Muscle of leg (tissue), 11 donors: ENCODE data around the gene SDHAF1. TPM values are rescaled to one million over a fixed set of nuclear protein-coding genes. Genes with fewer than 3 reads are reported as not detected.

Experiments used
- DNase-seq: peaks from one replicate; pipeline ENCODE4 v3.0.0; 2013
- H3K27ac ChIP-seq: one replicate; pipeline ENCODE4 v1.5.1; 2013; ENCODE audit warnings: mild to moderate bottlenecking, low read length, control low read depth
- H3K27me3 ChIP-seq: one replicate; pipeline ENCODE4 v1.6.1; 2013; ENCODE audit warnings: low read length; ENCODE audit not compliant: control insufficient read depth, insufficient read depth
- H3K36me3 ChIP-seq: one replicate; pipeline ENCODE4 v1.6.1; 2013; ENCODE audit warnings: low read length; ENCODE audit not compliant: control insufficient read depth, insufficient read depth
- H3K4me1 ChIP-seq: one replicate; pipeline ENCODE4 v1.6.1; 2013; ENCODE audit warnings: low read length; ENCODE audit not compliant: control insufficient read depth, insufficient read depth
- H3K4me3 ChIP-seq: one replicate; pipeline ENCODE4 v1.5.1; 2013; ENCODE audit warnings: low read length, control low read depth
- H3K9me3 ChIP-seq: replicated peaks from 2 replicates; pipeline ENCODE4 v1.6.1; 2013; ENCODE audit warnings: low read depth, low read length; ENCODE audit not compliant: control insufficient read depth
- whole genome bisulfite sequencing: methylation state at CpG from one replicate; pipeline ENCODE4 v1.1.5; 2013; ENCODE audit warnings: missing lambda C conversion rate; ENCODE audit not compliant: insufficient coverage; 5-methylcytosine and 5-hydroxymethylcytosine counted together
- polyA plus RNA-seq, 8 donors: library from polyadenylated mRNA; unstranded; fragments of 120-200 nt; gene quantifications; one replicate each; pipeline versions ENCODE4 v1.2.1 to v1.2.3, GENCODE V29; 2013; ENCODE audit warnings: inconsistent platforms in 1 of 8, low replicate concordance in 1 of 8; ENCODE audit not compliant: insufficient read length in 8 of 8, insufficient read depth in 1 of 8
- total RNA-seq: library from RNA; stranded (reverse); fragments of 120-200 nt; gene quantifications from one replicate; pipeline ENCODE4 v1.2.4, GENCODE V29; 2013

SDHAF1 gene
- total and polyA plus RNA-seq, 9 donors: 10.9 to 18.7 (median 13.1) TPM

DNA sequence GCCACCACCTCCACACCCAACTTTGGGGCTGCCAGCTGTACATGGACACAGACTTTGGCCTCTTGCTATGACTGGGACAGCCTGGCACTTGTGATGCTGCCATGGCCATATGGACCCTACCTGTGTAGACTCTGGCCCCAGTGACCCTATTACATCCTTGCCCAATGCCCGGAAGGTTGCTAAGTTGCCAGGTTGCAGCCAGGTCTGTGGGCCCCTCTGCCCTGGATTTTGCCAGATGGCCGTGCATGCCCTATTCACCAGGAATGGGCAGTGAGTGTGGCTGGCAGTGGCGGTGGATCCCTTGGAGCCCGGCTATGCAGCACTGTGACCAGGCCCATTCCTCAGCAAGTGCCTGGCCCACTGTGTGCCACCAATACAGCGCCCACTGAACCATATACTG lies 8.9 kb upstream of the SDHAF1 start:
- DNase-seq: no peak
- peaks cover 35% of the 10 kb centered on the region for H3K27me3 ChIP-seq
- H3K4me3 ChIP-seq: no peak overlapping the region
- 76% methylated on average over 5 of the region's 5 CpGs for WGBS
- no peak overlapping the region for H3K27ac ChIP-seq
- no peaks in the 10 kb centered on the region for H3K9me3 ChIP-seq
- peaks cover 6% of the 10 kb centered on the region for H3K4me1 ChIP-seq
- no peaks in the 10 kb centered on the region for H3K36me3 ChIP-seq

GRCh38 chr19:35986664-35987570 lies 8.1 kb upstream of the SDHAF1 start:
- Histone ChIP-seq H3K9me3 (no peaks in the 10 kb centered on the region), H3K27me3 (peaks cover 35% of the 10 kb centered on the region), H3K27ac (no peak overlapping the region), H3K4me3 (peak overlapping the region; percentile 13), H3K4me1 (peaks cover 6% of the 10 kb centered on the region), H3K36me3 (no peaks in the 10 kb centered on the region)
- 4% methylated on average over 52 of the region's 54 CpGs for WGBS
- DNase-seq: no peak

DNA sequence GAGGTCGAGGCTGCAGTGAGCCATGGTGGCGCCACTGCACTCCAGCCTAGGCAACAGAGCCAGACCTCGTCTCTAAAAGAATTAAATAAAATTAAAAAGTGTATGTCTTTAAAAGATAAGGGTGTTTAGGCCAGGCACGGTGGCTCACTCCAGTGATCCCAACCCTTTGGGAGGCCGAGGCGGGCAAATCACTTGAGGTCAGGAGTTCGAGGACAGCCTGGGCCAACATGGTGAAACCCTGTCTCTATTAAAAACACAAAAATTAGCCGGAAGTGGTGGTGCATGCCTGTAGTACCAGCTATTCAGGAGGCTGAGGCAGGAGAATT lies 7.5 kb upstream of the SDHAF1 start:
- no peak overlapping the region for H3K27ac ChIP-seq
- peaks cover 35% of the 10 kb centered on the region for H3K27me3 ChIP-seq
- no peaks in the 10 kb centered on the region for H3K36me3 ChIP-seq
- no CpG with 5 or more reads among the region's 8 CpGs for WGBS
- H3K4me3 ChIP-seq: no peak overlapping the region
- peaks cover 6% of the 10 kb centered on the region for H3K4me1 ChIP-seq
- H3K9me3 ChIP-seq: no peaks in the 10 kb centered on the region
- no peak for DNase-seq

- DNase-seq: no peak
- H3K9me3 ChIP-seq: no peaks in the 10 kb centered on the region
- H3K36me3 ChIP-seq: no peaks in the 10 kb centered on the region
- no peak overlapping the region for H3K4me3 ChIP-seq
- H3K27me3 ChIP-seq: peaks cover 35% of the 10 kb centered on the region
- H3K4me1 ChIP-seq: peaks cover 6% of the 10 kb centered on the region
- no CpG with 5 or more reads among the region's 3 CpGs for WGBS
- no peak overlapping the region for H3K27ac ChIP-seq
Measured at GRCh38 chr19:35988824-35989223, 6.2 kb upstream of the SDHAF1 start.

DNA sequence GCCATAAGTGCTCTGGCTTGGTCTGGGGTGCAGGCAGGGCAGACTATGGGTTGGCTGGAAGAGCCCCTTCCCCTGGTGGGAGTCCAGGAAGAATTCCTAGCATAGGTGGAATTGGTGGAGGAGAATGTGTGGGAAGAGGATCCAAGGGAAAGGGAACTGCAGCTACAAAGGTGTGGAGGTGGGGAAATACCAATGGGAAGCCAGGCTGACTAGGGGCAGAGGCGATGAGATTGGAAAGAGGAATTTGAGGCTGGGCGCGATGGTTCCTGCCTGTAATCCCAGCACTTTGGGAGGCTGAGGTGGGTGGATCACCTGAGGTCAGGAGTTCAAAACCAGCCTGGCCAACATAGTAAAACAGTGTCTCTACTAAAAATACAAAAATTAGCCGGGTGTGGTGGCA lies 4.8 kb upstream of the SDHAF1 start:
- Histone ChIP-seq H3K9me3 (no peaks in the 10 kb centered on the region), H3K4me3 (no peak overlapping the region), H3K27ac (no peak overlapping the region), H3K4me1 (peaks cover 12% of the 10 kb centered on the region), H3K36me3 (no peaks in the 10 kb centered on the region), H3K27me3 (peaks cover 33% of the 10 kb centered on the region)
- 81% methylated on average over 3 of the region's 4 CpGs for WGBS
- no peak for DNase-seq

DNA sequence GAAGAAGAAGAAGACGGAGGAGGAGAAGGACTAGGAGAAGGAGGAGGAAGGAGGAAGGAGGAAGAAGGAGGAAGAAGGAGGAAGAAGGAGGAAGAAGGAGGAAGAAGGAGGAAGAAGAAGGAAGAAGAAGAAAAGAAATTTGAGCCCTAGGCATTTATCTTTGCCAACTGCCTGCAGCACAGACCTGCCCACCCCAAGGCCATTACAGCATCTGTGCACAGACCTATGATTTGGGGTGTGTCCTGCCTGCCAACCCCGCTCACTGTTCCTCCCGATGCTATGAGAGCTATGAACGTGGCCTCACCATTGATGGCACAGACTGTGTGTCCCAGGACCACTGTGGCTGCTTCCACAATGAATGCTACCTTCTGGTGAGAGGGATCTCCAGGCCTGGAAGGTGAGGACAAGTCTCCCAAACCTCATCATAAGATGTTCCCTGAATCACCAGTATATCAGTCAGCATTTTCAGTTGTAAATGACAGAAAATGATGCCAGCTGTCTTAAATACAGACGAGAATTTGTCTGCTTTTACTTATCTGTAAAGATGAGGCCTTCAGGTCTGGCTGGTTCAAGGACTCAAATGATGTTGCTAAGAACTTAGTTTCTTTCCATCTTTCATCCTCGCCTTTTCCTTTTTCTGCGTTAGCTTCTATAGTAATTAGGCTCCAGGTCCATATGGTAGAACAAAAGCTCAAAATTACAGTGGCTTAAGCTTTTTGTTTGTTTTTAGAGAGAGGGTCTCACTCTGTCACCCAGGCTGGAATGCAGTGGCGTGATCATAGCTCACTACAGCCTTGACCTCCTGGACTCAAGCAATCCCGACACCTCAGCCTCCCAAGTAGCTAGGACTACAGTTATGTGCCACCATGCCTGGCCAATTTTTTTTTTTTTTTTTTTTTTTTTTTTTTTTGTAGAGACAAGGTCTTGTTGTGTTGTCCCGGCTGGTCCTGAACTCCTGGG lies 3.9 kb upstream of the SDHAF1 start:
- no peak overlapping the region for H3K27ac ChIP-seq
- peaks cover 19% of the 10 kb centered on the region for H3K4me1 ChIP-seq
- WGBS: 83% methylated on average over 4 of the region's 10 CpGs
- no peak for DNase-seq
- H3K27me3 ChIP-seq: peaks cover 24% of the 10 kb centered on the region
- no peaks in the 10 kb centered on the region for H3K9me3 ChIP-seq
- H3K36me3 ChIP-seq: no peaks in the 10 kb centered on the region
- H3K4me3 ChIP-seq: no peak overlapping the region

DNA sequence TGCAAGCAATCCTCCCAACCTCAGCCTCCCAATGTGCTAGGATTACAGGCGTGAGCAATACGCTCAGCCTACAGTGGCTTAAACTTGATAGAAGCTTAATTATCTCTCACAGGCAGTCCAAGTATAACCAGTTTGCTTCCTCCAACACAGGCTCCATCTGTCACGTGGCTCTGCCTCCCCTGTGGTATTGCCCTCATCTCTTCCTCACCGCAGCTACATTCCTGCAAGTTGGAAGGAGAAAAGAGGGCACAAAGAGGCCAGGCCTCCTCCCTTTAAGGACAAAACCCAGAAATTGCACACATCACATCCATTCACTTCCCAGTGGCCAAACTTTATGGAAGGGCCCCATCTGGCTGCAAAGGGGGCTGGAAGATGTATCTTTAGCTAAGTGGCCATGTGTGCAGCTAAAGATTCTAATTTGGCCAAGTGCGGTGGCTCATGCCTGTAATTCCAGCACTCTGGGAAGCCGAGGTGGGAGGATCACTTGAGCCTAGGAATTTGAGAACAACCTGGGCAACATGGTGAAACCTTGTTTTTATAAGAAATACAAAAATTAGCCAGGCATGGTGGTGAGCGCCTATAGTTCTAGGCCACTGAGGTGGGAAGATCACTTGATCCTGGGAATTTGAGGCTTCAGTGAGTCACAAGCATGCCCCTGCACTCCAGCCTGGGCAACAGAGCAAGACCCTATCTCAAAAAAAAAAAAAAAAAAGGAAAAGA lies 3.1 kb upstream of the SDHAF1 start:
- Histone ChIP-seq H3K27ac (no peak overlapping the region), H3K4me1 (peaks cover 25% of the 10 kb centered on the region), H3K27me3 (peaks cover 15% of the 10 kb centered on the region), H3K36me3 (no peaks in the 10 kb centered on the region), H3K4me3 (no peak overlapping the region), H3K9me3 (no peaks in the 10 kb centered on the region)
- WGBS: 87% methylated on average over 4 of the region's 7 CpGs
- DNase-seq: no peak

DNA sequence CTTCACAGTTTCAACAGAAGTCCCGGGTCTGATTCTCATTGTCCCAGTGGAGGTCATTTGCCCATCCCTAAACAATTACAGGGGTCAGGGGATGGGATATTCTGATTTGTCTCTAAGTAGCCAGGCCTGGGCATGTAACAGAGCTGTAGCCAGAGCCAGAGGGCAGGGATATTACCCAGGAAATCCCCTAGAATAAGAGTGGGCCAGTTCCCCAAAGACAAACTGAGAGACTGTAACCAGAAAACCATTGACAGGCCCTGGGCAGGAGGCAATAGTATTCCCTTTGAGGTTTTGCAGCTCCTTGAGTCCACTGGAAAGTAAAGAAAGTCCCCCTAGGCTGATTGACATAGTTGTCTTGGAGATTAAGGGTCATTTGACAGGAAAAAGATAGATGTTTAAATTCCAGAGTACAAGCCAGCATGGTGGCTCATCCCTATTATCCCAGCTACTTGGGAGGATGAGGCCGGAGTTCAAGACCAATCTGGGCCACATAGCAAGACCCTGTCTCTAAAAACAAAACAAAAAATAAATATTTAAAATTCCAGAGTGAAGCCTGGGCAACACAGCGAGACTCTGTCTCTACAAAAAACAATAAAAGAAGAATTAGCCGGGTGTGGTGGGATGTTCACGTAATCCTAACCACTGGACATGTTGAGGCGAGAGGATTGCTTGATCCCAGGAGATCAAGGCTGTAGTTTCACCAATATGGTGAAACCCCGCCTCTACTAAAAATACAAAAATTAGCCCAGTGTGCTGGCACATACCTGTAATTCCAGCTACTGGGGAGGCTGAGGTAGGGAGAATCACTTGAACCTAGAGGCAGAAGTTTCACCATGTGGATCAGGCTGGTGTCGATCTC lies 1.9 kb upstream of the SDHAF1 start:
- no peak overlapping the region for H3K27ac ChIP-seq
- no peaks in the 10 kb centered on the region for H3K9me3 ChIP-seq
- 89% methylated on average over 1 of the region's 8 CpGs for WGBS
- H3K27me3 ChIP-seq: peaks cover 4% of the 10 kb centered on the region
- peaks cover 20% of the 10 kb centered on the region for H3K4me1 ChIP-seq
- H3K4me3 ChIP-seq: no peak overlapping the region
- no peak for DNase-seq
- H3K36me3 ChIP-seq: peaks cover 4% of the 10 kb centered on the region

- Histone ChIP-seq H3K4me3 (peak overlapping the region; percentile 65), H3K36me3 (peaks cover 9% of the 10 kb centered on the region), H3K4me1 (peaks cover 24% of the 10 kb centered on the region), H3K27me3 (peaks cover 4% of the 10 kb centered on the region), H3K27ac (no peak overlapping the region), H3K9me3 (no peaks in the 10 kb centered on the region)
- DNase-seq: no peak
- 23% methylated on average over 36 of the region's 49 CpGs for WGBS
Measured at GRCh38 chr19:35993923-35994598, 927 bp upstream of the SDHAF1 start.
